Measurements from ENCODE around the gene HSPA1A.

Gene HSPA1A

DNA sequence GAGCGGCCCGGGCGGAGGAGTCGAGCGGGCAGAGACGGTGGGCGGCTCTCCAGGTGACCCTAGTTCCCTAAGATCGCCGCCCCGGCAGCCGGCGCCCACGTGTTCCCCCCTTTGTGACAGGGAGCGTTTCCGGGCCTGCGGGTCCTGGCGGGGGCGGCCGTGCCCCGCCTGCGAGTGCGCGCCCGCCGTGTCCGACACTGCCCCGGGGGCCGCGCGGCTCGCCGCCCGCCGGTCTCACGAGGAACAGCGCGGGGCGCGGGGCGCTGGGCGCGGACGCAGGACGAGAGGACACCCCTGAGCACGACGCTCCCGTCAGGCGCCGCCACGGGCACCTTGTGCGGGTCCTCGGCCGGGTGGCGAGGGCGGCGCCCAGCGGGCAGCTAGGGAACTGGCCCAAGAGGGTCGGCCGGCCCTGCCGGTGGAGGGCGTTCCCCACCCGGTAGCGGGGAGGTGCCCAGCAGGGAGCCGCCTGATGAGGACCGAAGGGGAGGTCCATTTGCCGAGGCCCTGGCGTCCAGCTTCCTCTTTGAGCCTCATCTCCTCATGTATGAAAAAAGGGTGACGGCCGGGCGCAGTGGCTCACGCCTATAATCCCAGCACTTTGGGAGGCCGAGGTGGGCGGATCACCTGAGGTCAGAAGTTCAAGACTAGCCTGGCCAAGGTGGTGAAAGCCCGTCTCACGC, 19.6 kb upstream of the HSPA1A start, which contains the start of gene VARS1 (continued):
- TF ChIP-seq ZNF214 (tag by site-specific recombination; IDR thresholded peaks at IDR 0.05; ENCODE audit: borderline replicate concordance) (no peak), ZNF623 (tag by site-specific recombination; IDR thresholded peaks at IDR 0.05) (no peak), ZNF785 (tag by site-specific recombination; IDR thresholded peaks at IDR 0.05) (no peak), ZNF391 (tag by site-specific recombination; IDR thresholded peaks at IDR 0.05; ENCODE audit: borderline replicate concordance, low read depth) (peak; percentile 33; the same call in 1 of the 2 replicates), ZNF112 (tag by site-specific recombination; IDR thresholded peaks at IDR 0.05) (no peak), ZBTB1 (tag by site-specific recombination; IDR thresholded peaks at IDR 0.05) (no peak), ZNF239 (tag by site-specific recombination; IDR thresholded peaks at IDR 0.05) (no peak), ZSCAN16 (tag by site-specific recombination; IDR thresholded peaks at IDR 0.05) (no peak), ZBTB11 (tag by site-specific recombination; conservative IDR thresholded peaks at IDR 0.05; ENCODE audit: low read depth) (no peak), SP2 (tag by site-specific recombination; IDR thresholded peaks at IDR 0.05) (peak; percentile 93), ZNF155 (tag by site-specific recombination; IDR thresholded peaks at IDR 0.05) (no peak), ZNF530 (tag by site-specific recombination; IDR thresholded peaks at IDR 0.05; ENCODE audit: low read depth) (no peak), ZNF768 (tag by site-specific recombination; IDR thresholded peaks at IDR 0.05) (no peak), ZEB2 (tag by site-specific recombination; IDR thresholded peaks at IDR 0.05) (peak; percentile 96), ZNF624 (tag by site-specific recombination; IDR thresholded peaks at IDR 0.05) (no peak), ZNF585B (tag by site-specific recombination; IDR thresholded peaks at IDR 0.05) (no peak), ZNF114 (tag by site-specific recombination; IDR thresholded peaks at IDR 0.05) (no peak), ZNF571 (tag by site-specific recombination; IDR thresholded peaks at IDR 0.05) (no peak), ZNF560 (tag by site-specific recombination; IDR thresholded peaks at IDR 0.05; ENCODE audit: borderline replicate concordance) (no peak), ZIC2 (tag by site-specific recombination; IDR thresholded peaks at IDR 0.05) (peak; percentile 81), PRDM1 (tag by site-specific recombination; IDR thresholded peaks at IDR 0.05) (no peak), ZXDB (tag by site-specific recombination; IDR thresholded peaks at IDR 0.05) (peak; percentile 34), WT1 (tag by site-specific recombination; IDR thresholded peaks at IDR 0.05) (peak; percentile 86), ZNF175 (tag by site-specific recombination; IDR thresholded peaks at IDR 0.05) (no peak), ZNF777 (tag by site-specific recombination; IDR thresholded peaks at IDR 0.05; ENCODE audit: borderline replicate concordance) (no peak), ZNF510 (tag by site-specific recombination; IDR thresholded peaks at IDR 0.05; ENCODE audit: insufficient replicate concordance) (no peak), ZNF558 (tag by site-specific recombination; IDR thresholded peaks at IDR 0.05) (no peak), ZFP37 (tag by site-specific recombination; IDR thresholded peaks at IDR 0.05) (no peak), ZNF433 (tag by site-specific recombination; IDR thresholded peaks at IDR 0.05; ENCODE audit: low read depth) (no peak), GLI2 (tag by site-specific recombination; IDR thresholded peaks at IDR 0.05; ENCODE audit: borderline replicate concordance, low read depth) (no peak), KLF8 (tag by site-specific recombination; IDR thresholded peaks at IDR 0.05) (peak; percentile 83)
- TF ChIP-seq, protein P1, sequence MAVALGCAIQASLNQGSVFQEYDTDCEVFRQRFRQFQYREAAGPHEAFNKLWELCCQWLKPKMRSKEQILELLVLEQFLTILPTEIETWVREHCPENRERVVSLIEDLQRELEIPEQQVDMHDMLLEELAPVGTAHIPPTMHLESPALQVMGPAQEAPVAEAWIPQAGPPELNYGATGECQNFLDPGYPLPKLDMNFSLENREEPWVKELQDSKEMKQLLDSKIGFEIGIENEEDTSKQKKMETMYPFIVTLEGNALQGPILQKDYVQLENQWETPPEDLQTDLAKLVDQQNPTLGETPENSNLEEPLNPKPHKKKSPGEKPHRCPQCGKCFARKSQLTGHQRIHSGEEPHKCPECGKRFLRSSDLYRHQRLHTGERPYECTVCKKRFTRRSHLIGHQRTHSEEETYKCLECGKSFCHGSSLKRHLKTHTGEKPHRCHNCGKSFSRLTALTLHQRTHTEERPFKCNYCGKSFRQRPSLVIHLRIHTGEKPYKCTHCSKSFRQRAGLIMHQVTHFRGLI (tag by site-specific recombination; IDR thresholded peaks at IDR 0.05), result 0 out of 2 replicates have a peak, but pooled peaks have one; percentile 40
- TF ChIP-seq, protein P2, sequence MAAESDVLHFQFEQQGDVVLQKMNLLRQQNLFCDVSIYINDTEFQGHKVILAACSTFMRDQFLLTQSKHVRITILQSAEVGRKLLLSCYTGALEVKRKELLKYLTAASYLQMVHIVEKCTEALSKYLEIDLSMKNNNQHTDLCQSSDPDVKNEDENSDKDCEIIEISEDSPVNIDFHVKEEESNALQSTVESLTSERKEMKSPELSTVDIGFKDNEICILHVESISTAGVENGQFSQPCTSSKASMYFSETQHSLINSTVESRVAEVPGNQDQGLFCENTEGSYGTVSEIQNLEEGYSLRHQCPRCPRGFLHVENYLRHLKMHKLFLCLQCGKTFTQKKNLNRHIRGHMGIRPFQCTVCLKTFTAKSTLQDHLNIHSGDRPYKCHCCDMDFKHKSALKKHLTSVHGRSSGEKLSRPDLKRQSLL (tag by site-specific recombination; IDR thresholded peaks at IDR 0.05), result peak; percentile 16; the same call in 1 of the 2 replicates
- TF ChIP-seq, protein P3, sequence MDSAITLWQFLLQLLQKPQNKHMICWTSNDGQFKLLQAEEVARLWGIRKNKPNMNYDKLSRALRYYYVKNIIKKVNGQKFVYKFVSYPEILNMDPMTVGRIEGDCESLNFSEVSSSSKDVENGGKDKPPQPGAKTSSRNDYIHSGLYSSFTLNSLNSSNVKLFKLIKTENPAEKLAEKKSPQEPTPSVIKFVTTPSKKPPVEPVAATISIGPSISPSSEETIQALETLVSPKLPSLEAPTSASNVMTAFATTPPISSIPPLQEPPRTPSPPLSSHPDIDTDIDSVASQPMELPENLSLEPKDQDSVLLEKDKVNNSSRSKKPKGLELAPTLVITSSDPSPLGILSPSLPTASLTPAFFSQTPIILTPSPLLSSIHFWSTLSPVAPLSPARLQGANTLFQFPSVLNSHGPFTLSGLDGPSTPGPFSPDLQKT (IDR thresholded peaks at IDR 0.05; ENCODE audit: borderline replicate concordance, low read depth, low read length), result peak; percentile 71; the same call in 1 of the 2 replicates

Measured in HEK293 (cell line).